H1 (cell line): ENCODE results near the gene C1orf21. TPM values are rescaled to one million over a fixed set of nuclear protein-coding genes. Genes with fewer than 3 reads are reported as not detected.

Experiments used
- CBX8 ChIP-seq: fragments of 300-800, 300-1000 bp; sonication (generic); IDR thresholded peaks from 2 replicates; pipeline ENCODE4 v1.7.1; 2016; ENCODE audit warnings: low read depth, low read length, borderline replicate concordance
- MAFK ChIP-seq: IDR thresholded peaks from 2 replicates; pipeline ENCODE4 v1.6.1; 2012; ENCODE audit warnings: low read depth, mild to moderate bottlenecking, improper control_type of control experiment, low read length
- POLR2AphosphoS5 ChIP-seq: IDR thresholded peaks from 2 replicates; pipeline ENCODE4 v1.6.1; 2011; ENCODE audit warnings: low read depth, low read length
- polyA plus RNA-seq, 7 experiments: library from polyadenylated mRNA; depleted of rRNA in 3 of 7; stranded (reverse) in 5 of 7; unstranded in 2 of 7; fragments of >200 nt in 5 of 7; fragments of 200-250 nt in 2 of 7; gene quantifications; 1 replicate in 5 of 7; 2 replicates in 1 of 7; 4 replicates in 1 of 7; pipeline versions ENCODE4 v1.2.1 to v1.2.3, GENCODE V29; 2011 to 2013; ENCODE audit warnings: missing spikeins in 2 of 7, mixed read lengths in 2 of 7
- total RNA-seq: library from RNA; stranded (reverse); fragmentation: NEBNext Ultra II Directional; extraction: Animal tissue kit (Norgen Biotek cat#: 25700); gene quantifications from 2 replicates; pipeline ENCODE4 v1.2.1, GENCODE V29; 2021
- TF ChIP-seq, protein P1 (sequence below): fragments of 300-600 bp; sonication (generic); IDR thresholded peaks from 2 replicates; pipeline ENCODE4 v1.7.1; 2012; ENCODE audit warnings: low read length, moderate library complexity, mild to moderate bottlenecking, inconsistent platforms; ENCODE audit not compliant: insufficient replicate concordance

C1orf21 gene
- total and polyA plus RNA-seq, 2 of the 8 experiments (the other 6 are each of a cell fraction or from before 2014, with no cell fraction given) = 16.6 to 51.0 TPM

DNA sequence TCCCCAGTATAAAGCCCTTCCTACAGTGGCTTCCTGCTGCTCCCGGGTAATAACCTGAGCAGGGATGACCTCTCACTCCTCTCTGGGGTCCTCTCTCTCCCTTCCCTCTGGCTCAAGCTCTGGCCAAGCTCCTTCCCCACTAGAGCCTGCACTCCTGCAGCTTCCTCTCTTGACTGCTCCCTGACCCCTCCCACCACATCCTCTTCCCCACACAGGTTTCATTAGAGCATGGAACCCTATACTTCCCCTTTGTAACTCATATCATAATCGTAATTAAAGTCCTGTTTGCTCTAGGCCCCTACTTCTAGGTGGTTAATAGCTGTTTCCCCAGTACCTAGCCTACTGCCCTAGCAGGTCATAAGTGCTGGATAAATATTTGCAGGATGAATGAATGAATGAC, 146.2 kb downstream of the C1orf21 start (continued):
- TF ChIP-seq, protein P1, sequence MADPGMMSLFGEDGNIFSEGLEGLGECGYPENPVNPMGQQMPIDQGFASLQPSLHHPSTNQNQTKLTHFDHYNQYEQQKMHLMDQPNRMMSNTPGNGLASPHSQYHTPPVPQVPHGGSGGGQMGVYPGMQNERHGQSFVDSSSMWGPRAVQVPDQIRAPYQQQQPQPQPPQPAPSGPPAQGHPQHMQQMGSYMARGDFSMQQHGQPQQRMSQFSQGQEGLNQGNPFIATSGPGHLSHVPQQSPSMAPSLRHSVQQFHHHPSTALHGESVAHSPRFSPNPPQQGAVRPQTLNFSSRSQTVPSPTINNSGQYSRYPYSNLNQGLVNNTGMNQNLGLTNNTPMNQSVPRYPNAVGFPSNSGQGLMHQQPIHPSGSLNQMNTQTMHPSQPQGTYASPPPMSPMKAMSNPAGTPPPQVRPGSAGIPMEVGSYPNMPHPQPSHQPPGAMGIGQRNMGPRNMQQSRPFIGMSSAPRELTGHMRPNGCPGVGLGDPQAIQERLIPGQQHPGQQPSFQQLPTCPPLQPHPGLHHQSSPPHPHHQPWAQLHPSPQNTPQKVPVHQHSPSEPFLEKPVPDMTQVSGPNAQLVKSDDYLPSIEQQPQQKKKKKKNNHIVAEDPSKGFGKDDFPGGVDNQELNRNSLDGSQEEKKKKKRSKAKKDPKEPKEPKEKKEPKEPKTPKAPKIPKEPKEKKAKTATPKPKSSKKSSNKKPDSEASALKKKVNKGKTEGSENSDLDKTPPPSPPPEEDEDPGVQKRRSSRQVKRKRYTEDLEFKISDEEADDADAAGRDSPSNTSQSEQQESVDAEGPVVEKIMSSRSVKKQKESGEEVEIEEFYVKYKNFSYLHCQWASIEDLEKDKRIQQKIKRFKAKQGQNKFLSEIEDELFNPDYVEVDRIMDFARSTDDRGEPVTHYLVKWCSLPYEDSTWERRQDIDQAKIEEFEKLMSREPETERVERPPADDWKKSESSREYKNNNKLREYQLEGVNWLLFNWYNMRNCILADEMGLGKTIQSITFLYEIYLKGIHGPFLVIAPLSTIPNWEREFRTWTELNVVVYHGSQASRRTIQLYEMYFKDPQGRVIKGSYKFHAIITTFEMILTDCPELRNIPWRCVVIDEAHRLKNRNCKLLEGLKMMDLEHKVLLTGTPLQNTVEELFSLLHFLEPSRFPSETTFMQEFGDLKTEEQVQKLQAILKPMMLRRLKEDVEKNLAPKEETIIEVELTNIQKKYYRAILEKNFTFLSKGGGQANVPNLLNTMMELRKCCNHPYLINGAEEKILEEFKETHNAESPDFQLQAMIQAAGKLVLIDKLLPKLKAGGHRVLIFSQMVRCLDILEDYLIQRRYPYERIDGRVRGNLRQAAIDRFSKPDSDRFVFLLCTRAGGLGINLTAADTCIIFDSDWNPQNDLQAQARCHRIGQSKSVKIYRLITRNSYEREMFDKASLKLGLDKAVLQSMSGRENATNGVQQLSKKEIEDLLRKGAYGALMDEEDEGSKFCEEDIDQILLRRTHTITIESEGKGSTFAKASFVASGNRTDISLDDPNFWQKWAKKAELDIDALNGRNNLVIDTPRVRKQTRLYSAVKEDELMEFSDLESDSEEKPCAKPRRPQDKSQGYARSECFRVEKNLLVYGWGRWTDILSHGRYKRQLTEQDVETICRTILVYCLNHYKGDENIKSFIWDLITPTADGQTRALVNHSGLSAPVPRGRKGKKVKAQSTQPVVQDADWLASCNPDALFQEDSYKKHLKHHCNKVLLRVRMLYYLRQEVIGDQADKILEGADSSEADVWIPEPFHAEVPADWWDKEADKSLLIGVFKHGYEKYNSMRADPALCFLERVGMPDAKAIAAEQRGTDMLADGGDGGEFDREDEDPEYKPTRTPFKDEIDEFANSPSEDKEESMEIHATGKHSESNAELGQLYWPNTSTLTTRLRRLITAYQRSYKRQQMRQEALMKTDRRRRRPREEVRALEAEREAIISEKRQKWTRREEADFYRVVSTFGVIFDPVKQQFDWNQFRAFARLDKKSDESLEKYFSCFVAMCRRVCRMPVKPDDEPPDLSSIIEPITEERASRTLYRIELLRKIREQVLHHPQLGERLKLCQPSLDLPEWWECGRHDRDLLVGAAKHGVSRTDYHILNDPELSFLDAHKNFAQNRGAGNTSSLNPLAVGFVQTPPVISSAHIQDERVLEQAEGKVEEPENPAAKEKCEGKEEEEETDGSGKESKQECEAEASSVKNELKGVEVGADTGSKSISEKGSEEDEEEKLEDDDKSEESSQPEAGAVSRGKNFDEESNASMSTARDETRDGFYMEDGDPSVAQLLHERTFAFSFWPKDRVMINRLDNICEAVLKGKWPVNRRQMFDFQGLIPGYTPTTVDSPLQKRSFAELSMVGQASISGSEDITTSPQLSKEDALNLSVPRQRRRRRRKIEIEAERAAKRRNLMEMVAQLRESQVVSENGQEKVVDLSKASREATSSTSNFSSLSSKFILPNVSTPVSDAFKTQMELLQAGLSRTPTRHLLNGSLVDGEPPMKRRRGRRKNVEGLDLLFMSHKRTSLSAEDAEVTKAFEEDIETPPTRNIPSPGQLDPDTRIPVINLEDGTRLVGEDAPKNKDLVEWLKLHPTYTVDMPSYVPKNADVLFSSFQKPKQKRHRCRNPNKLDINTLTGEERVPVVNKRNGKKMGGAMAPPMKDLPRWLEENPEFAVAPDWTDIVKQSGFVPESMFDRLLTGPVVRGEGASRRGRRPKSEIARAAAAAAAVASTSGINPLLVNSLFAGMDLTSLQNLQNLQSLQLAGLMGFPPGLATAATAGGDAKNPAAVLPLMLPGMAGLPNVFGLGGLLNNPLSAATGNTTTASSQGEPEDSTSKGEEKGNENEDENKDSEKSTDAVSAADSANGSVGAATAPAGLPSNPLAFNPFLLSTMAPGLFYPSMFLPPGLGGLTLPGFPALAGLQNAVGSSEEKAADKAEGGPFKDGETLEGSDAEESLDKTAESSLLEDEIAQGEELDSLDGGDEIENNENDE = no peak
- no peak for TF ChIP-seq CBX8
- TF ChIP-seq MAFK = no peak
- no peak for TF ChIP-seq POLR2AphosphoS5
- TF ChIP-seq, all 59 proteins: peak for 0
